Right ventricle myocardium inferior (tissue), 1 donor: ENCODE results near the gene ADAMTSL1. TPM values are rescaled to one million over a fixed set of nuclear protein-coding genes. Genes with fewer than 3 reads are reported as not detected.

ENCODE experiments used
- ATAC-seq: fragments of 200-7000 bp; cut with Tn5 transposase; one replicate; pipeline ENCODE4 v1.9.1; 2020; ENCODE audit warnings: mild to moderate bottlenecking, moderate library complexity
- DNase-seq: peaks from one replicate; pipeline ENCODE4 v3.0.0; 2021; ENCODE audit errors: missing footprints
- intact Hi-C: fragments of 100-400 bp; cut with DNase I; formaldehyde crosslinking; loops from one replicate; pipeline ENCODE4 v1.11.0; 2022
- total RNA-seq: library from RNA; stranded (reverse); fragmentation: NEBNext Ultra II Directional; extraction: Animal tissue kit (Norgen Biotek cat#: 25700); gene quantifications from one replicate; pipeline ENCODE4 v1.2.1, GENCODE V29; 2021
- donor health status: DM: no; HTN: yes; CAD: no; lungs with severe emphysema.

ADAMTSL1 gene
- total RNA-seq, 1 donor from 2014 or later, result 1.9 TPM

DNA sequence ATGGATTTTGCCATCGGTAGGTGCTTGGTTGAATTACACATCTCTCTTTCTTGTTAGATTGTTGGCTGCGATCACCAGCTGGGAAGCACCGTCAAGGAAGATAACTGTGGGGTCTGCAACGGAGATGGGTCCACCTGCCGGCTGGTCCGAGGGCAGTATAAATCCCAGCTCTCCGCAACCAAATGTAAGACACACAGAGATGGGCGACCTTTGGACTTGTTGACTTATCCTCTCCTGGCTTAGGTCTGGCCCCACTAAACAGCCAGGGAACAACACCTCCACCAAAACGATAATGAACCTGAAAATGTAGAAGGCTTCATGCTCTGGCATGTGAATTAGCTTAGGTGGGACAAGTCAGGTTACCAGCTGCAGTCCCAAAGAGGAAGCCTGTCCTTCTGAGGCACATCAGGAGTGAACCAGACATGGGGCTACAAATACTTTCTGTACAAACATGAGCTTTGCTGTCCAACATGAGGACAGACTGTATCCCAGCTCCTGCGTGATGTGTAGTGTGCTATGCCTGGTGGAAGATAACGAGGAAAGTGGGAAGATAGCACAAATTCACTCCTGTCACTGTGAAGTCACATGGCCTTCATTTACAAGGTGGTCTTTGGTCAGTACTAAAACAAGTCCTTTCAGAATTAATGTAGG is 148.4 kb downstream of the ADAMTSL1 start:
- intact Hi-C loops, result no loop called here
- DNase-seq (no peak), ATAC-seq (no peak)

DNA sequence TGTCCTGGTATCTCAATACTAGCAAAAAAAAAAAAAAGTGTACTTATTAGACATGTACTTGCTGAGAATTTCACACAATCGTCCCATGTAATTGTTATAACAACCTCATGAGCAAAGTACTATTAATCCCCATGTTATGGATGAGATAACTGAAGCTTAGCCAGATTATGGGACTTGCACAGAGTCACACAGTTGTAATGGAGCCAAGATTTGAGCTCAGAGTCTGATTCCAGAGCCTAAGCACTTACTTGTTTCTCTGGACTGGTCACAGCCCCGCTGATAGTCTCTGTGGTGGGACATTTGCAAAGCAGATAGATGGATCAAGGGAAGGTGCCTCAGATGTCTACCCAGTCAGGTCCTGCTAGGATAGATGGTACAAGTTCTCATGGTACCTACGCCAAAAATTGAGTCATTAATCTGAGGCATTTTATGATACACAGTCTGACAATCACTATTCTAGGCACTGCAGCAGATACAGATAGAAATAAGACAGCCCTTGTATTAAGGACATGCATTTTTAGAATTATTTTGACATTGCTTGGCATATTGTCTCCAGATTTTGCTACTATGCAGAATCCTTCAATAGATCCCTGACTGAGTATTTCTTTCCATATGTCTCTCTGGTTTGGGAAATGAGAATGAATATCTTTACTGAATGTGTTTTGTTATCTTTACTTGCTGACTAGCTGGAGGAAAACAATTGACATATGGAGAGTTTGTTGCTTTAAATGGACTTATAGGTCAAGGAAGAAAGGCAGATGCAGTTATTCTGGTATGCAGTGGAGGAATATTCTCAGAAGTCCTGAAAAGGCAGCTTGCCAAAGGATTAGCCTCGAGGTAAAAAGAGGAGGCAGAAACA is 149.5 kb downstream of the ADAMTSL1 start:
- DNase-seq, result no peak
- intact Hi-C loops, result no loop called here
- no peak for ATAC-seq

DNA sequence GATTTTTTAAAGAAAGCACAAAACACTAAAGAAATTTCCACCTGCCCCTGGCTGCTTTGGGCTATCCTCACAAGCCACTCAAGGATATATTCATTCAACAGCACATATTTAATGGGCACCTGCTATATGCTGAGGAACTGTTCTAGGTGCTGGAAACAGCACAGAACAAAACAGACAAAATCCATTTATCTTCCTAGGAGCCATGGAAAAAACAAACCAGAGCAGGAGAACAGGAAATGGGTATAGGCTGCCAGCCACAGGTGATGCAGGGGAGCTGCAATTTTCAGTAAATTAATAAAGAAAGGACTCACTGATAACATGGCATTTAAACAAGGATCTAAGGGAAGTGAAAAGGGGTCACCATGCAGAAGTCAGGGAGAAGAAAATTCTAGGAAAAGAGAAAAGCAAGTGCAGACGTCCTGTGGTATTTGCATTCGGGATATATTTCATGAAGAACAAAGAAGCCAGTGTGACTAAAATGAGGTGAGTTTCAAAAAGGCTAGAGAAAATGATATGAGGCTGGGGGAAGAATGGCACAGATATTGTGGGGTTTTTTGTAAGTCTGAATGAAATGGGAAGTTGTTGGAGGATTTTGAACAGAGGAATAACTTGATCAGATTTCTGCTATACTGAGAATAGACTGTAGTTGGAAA is 152.2 kb downstream of the ADAMTSL1 start:
- ATAC-seq, result no peak
- intact Hi-C loops, result no loop called here
- no peak for DNase-seq

- intact Hi-C loops, result no loop called here
- ATAC-seq (no peak), DNase-seq (no peak)
These were observed 155.2 kb downstream of the ADAMTSL1 start for GRCh38 chr9:18629136-18629535.

GRCh38 chr9:18632632-18633403 is 158.9 kb downstream of the ADAMTSL1 start:
- DNase-seq, result no peak
- peak; percentile 62 for ATAC-seq
- intact Hi-C loops, result loop anchor here (10.0 kb wide), 1 partner anchor 152 kb away; no protein-coding TSS in a partner anchor

GRCh38 chr9:18636781-18637180 is 162.8 kb downstream of the ADAMTSL1 start:
- no peak for ATAC-seq
- intact Hi-C loops, result loop anchor here (10.0 kb wide), 1 partner anchor 148 kb away; no protein-coding TSS in a partner anchor

GRCh38 chr9:18638371-18639249 is 164.7 kb downstream of the ADAMTSL1 start:
- DNase-seq (no peak), ATAC-seq (no peak)
- intact Hi-C loops, result loop anchor here (10.0 kb wide), 1 partner anchor 146 kb away; no protein-coding TSS in a partner anchor

More at GRCh38 chr9:18636781-18637180, 162.8 kb downstream of the ADAMTSL1 start:
- DNase-seq, result no peak

DNA sequence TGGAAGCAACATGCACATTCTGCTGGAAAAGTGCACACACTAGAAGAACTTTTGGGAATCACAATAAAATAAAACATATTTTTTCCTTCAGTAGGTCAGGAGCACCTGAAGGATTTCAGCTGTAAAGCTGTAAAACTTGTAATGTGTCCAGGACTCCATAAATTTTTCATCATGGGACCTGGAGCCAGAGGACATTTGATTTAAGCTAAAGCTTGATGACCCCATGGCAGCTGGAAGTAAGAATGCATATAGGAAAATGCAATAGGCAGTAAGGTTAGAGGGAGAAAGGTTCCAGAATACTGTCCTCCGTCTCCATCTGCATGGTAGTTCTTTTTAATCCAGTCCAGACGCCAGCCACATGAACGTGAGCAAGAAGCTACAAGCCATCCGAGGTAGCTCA is 166.0 kb downstream of the ADAMTSL1 start:
- ATAC-seq (no peak), DNase-seq (no peak)
- intact Hi-C loops, result loop anchor here (10.0 kb wide), 1 partner anchor 145 kb away; no protein-coding TSS in a partner anchor

GRCh38 chr9:18658804-18659705 is 185.1 kb downstream of the ADAMTSL1 start:
- DNase-seq, result no peak
- ATAC-seq, result no peak
- intact Hi-C loops, result no loop called here

GRCh38 chr9:18660001-18660400 is 186.0 kb downstream of the ADAMTSL1 start:
- ATAC-seq (no peak), DNase-seq (no peak)
- intact Hi-C loops, result no loop called here

GRCh38 chr9:18662320-18662719 is 188.4 kb downstream of the ADAMTSL1 start:
- intact Hi-C loops, result no loop called here
- ATAC-seq, result no peak
- DNase-seq, result no peak

- ATAC-seq, result peak; percentile 53
- intact Hi-C loops, result no loop called here
- no peak for DNase-seq
These were observed 192.0 kb downstream of the ADAMTSL1 start for GRCh38 chr9:18665947-18666346.

DNA sequence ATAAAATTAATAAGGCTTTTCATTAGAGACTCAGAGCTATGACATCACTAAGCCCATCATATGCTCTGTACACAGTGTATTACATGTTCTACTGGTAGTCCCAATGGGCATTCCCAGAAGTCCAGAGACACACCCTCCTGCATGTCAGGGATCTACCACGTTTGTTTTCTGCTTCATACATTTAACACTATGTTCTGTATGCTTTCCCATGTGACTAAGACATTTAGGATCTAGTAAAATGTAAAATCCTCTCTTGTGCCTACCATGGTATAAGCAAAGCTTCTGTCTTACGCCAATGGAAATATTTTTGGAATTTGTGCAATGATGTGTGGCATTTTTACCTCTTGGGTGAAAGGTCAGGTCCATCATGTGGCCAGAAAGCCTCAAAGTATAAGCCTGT is 192.4 kb downstream of the ADAMTSL1 start:
- DNase-seq (no peak), ATAC-seq (peak; percentile 86)
- intact Hi-C loops, result no loop called here

DNA sequence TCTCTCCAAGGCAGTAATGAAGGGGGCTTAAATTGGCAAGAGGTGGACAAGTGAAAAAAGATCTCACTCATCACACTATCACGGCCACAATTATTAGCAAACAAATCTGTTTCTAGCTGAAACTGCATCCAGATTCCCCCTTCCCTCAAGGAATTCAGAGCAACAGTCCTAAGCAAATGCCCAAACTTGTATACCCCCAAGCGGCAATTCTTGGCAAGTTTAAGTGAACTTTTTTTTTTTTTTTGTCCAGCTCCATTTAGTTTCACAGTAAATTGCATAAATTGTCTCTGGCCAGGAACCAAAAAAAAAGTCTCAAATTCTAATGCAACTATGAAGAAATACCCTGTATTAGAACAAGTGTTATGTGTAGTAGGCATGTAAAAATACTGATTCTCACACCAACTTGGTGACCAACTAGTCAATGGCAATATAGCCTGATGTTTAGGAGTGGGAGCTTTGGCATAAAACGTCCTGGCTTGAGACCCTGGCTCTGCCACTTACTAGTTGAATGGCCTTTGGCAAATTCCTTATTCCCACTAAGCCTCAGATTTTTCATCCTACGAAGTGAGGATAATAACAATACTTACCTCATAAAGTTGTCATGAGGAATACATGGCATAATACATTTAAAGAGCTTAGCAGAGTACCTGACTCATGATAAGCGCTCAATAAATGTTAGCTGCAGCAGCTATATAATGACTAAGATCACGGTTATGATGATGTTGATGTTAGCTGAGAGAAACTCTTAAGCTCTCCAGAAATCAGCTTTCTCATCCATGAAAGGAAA is 193.2 kb downstream of the ADAMTSL1 start:
- DNase-seq (no peak), ATAC-seq (peak; percentile 42)
- intact Hi-C loops, result no loop called here

- ATAC-seq (no peak), DNase-seq (no peak)
- intact Hi-C loops, result no loop called here
These were observed 195.0 kb downstream of the ADAMTSL1 start for GRCh38 chr9:18668944-18669343.

DNA sequence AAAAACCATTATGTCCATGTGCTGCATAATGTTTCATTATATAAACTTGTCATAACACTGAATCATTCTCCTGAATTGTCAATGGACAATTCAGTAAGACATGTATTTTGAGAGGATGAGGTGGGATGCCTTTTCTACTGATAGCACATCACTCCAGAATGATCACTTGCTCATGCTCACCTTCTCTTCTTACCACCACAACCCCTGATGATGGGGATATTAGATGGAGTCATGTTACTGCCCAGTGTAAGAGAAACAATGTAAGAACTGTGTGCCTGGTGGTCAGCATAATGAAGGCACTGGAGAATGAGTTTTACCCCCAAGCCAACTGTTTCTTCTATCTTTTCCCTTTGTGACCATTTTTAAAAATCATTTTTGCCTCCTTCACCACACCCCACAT is 198.8 kb downstream of the ADAMTSL1 start:
- no peak for ATAC-seq
- intact Hi-C loops, result no loop called here

More for the DNA sequence above, 198.8 kb downstream of the ADAMTSL1 start:
- DNase-seq, result no peak
